Right lobe of liver (tissue), 6 donors: ENCODE measurements around the gene RFX8. TPM values are rescaled to one million over a fixed set of nuclear protein-coding genes. Genes with fewer than 3 reads are reported as not detected.

Experiments used
- ATAC-seq, 4 donors: fragments of 200-7000 bp; cut with Tn5 transposase; one replicate each; pipeline ENCODE4 v1.9.1; 2020; ENCODE audit warnings: mild to moderate bottlenecking in 4 of 4, moderate library complexity in 4 of 4
- DNase-seq, 3 donors: peaks; one replicate each; pipeline ENCODE4 v3.0.0-alpha.2; 2020
- H3K27ac ChIP-seq, 3 donors: fragments of 200-600 bp; one replicate each; pipeline ENCODE4 v1.8.0; 2022
- H3K27me3 ChIP-seq, 2 donors: fragments of 200-600 bp; one replicate each; pipeline ENCODE4 v1.8.0; 2022
- H3K36me3 ChIP-seq, 4 donors: fragments of 200-600 bp; sonication (generic) in 1 of 4; one replicate each; pipeline versions ENCODE4 v1.5.1 to v1.8.0; 2017 to 2022; ENCODE audit warnings: control low read depth in 1 of 4
- H3K4me1 ChIP-seq, 4 donors: fragments of 200-600 bp; sonication (generic) in 1 of 4; one replicate each; pipeline versions ENCODE4 v1.5.1 to v1.8.0; 2017 to 2022; ENCODE audit warnings: control low read depth in 1 of 4
- H3K4me3 ChIP-seq, 3 donors: fragments of 200-600 bp; one replicate each; pipeline ENCODE4 v1.8.0; 2022
- H3K9me3 ChIP-seq, 4 donors: fragments of 200-600 bp; sonication (generic) in 1 of 4; one replicate each; pipeline versions ENCODE4 v1.5.1 to v1.8.0; 2017 to 2022; ENCODE audit warnings: control low read depth in 1 of 4
- CTCF ChIP-seq, 4 donors: fragments of 200-600 bp in 3 of 4; fragments of 450-650 bp in 1 of 4; IDR thresholded peaks; one replicate each; pipeline versions ENCODE4 v1.5.1 to v1.8.0; 2016 to 2022; ENCODE audit warnings: antibody characterized with exemption in 4 of 4, mild to moderate bottlenecking in 2 of 4
- POLR2A ChIP-seq: fragments of 450-650 bp; IDR thresholded peaks from one replicate; pipeline ENCODE4 v1.6.1; 2017; ENCODE audit warnings: antibody characterized with exemption, mild to moderate bottlenecking
- WGBS: methylation state at CpG from one replicate; pipeline ENCODE4 v1.1.6; 2018; ENCODE audit warnings: low coverage, low lambda C conversion rate; ENCODE audit not compliant: insufficient coverage; ENCODE audit errors: missing lambda C conversion rate; 5-methylcytosine and 5-hydroxymethylcytosine counted together
- intact Hi-C, 2 donors: fragments of 100-400 bp; cut with DNase I; formaldehyde crosslinking; loops; one replicate each; pipeline versions ENCODE4 v1.11.2 to v1.14.1; 2022
- total RNA-seq, 6 experiments: library from RNA; depleted of rRNA in 2 of 6; stranded (reverse); fragments of >200 nt in 2 of 6; fragmentation: NEBNext Ultra II Directional in 3 of 6; extraction: Animal tissue kit (Norgen Biotek cat#: 25700) in 3 of 6; gene quantifications; one replicate each; pipeline versions ENCODE4 v1.1.0 to v1.2.4, GENCODE V29; 2016 to 2023
- donor health status: DM: no; HTN: yes; CAD: no.
- donor health status: DM: no; HTN: no; CAD: no.
- donor health status: DM: no; HTN: no; CAD: no.
- donor health status: DM: no; HTN: yes; CAD: no.
- donor health status: DM: no; HTN: yes; CAD: no.

The RFX8 gene
- total RNA-seq, 6 experiments from 2014 or later: not detected

- 55% methylated on average over 1 of the region's 1 CpG for WGBS
- Histone ChIP-seq H3K36me3 (no peaks in the 10 kb centered on the region), H3K4me3 (no peak overlapping the region), H3K9me3 (no peaks in the 10 kb centered on the region), H3K4me1 (no peaks in the 10 kb centered on the region), H3K27me3 (no peaks in the 10 kb centered on the region), H3K27ac (no peak overlapping the region)
- intact Hi-C loops: no loop called here
- ATAC-seq (peak in 1 of 4 donors; percentile 73), DNase-seq (no peak)
- TF ChIP-seq POLR2A (no peak), CTCF (IDR thresholded peaks at IDR 0.05) (no peak)
Measured at GRCh38 chr2:101348883-101349282, 126.0 kb downstream of the RFX8 start.

Other genes with a start within 250 kb of the RFX8 start
- 10 to 100 TPM; 17.0 to 28.5 (median 21.5) TPM for gene CNOT11, start 222.2 kb downstream of the RFX8 start, total RNA-seq
- 10 to 100 TPM; 20.3 to 45.4 (median 32.2) TPM for gene RNF149, start 166.4 kb downstream of the RFX8 start, total RNA-seq
- gene CREG2, start 87.6 kb downstream of the RFX8 start, total RNA-seq: under 1 TPM in 1 of 6 experiments, not detected in 5; 0.20 TPM
- 10 to 100 TPM; 29.8 to 36.5 (median 31.1) TPM for gene MAP4K4, start 222.6 kb upstream of the RFX8 start, total RNA-seq